ENCODE results near the gene INPPL1. TPM values are rescaled to one million over a fixed set of nuclear protein-coding genes. Genes with fewer than 3 reads are reported as not detected.

INPPL1 gene
- total and polyA plus RNA-seq, 7 donors = 30.0 to 195 (median 77.1) TPM

DNA sequence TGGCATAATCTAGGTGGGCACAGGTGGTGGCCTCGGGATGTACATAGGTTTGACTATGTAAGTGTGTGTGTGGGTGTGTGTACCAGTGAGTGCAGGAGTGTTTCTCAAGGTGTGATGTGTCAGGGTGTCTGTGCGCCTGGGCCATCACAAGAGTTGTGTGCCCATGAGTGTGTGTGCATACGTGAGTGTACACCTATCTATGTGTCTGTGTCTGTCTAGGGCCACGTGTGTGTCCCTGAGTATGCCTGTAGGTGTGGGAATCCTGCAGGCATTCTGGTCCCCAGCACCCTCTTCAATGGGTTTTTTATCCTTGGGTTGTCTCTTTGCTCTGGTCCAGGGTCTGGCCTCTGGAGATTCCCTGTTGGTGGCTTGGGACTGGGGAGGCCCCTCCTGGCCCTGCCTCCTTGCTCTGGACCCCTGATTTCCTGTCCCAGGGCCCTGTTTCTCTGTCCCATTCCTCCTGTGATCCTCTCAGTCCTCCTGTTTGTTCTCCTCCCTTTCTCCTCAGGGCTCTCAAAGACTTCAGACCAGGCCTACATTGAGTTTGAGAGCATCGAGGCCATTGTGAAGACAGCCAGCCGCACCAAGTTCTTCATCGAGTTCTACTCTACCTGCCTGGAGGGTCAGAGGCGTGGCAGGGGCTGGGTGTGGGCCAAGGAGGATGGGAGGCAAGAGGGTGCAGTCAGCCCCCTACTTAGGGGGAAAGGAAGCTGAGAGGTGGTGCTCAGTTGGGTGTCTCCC is 9.4 kb downstream of the INPPL1 start:
- Histone ChIP-seq H3K4me3 (no peak overlapping the region), H3K36me3 (peaks cover 58 to 90% (median 79%) of the 10 kb centered on the region in 4 donors), H3K9me3 (no peaks in the 10 kb centered on the region), H3K4me1 (peaks cover 0 to 40% (median 37%) of the 10 kb centered on the region in 4 donors), H3K27me3 (no peaks in the 10 kb centered on the region), H3K27ac (peak overlapping the region in 1 of 4 donors; percentile 13)
- intact Hi-C loops (cut with DNase I) = loop anchor here (10.0 kb wide), 1 partner anchor 49 kb away; no protein-coding TSS in a partner anchor
- DNase-seq = peak; percentile 52
- 85 to 90% methylated on average over 8 of the region's 8 CpGs for WGBS, 2 donors
- TF ChIP-seq POLR2A (IDR thresholded peaks at IDR 0.05) (no peak), EP300 (IDR thresholded peaks at IDR 0.05) (no peak), POLR2AphosphoS5 (IDR thresholded peaks at IDR 0.05) (no peak)
- TF ChIP-seq, protein P1, sequence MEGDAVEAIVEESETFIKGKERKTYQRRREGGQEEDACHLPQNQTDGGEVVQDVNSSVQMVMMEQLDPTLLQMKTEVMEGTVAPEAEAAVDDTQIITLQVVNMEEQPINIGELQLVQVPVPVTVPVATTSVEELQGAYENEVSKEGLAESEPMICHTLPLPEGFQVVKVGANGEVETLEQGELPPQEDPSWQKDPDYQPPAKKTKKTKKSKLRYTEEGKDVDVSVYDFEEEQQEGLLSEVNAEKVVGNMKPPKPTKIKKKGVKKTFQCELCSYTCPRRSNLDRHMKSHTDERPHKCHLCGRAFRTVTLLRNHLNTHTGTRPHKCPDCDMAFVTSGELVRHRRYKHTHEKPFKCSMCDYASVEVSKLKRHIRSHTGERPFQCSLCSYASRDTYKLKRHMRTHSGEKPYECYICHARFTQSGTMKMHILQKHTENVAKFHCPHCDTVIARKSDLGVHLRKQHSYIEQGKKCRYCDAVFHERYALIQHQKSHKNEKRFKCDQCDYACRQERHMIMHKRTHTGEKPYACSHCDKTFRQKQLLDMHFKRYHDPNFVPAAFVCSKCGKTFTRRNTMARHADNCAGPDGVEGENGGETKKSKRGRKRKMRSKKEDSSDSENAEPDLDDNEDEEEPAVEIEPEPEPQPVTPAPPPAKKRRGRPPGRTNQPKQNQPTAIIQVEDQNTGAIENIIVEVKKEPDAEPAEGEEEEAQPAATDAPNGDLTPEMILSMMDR (IDR thresholded peaks at IDR 0.05) = no peak

DNA sequence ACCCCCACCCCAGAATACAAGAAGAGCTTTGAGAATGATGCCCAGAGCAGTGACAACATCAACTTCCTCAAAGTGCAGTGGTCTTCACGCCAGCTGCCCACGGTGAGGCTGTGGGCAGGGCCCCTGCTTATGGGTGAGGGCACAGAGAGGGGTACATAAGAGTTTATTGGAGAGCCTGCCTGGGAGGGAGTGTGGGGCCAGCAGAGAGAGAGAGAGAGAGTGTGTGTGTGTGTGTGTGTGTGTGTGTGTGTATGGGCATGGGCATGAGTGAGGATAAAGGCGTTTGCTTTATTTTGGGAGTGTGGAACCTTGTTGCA is 9.9 kb downstream of the INPPL1 start:
- H3K27me3 ChIP-seq = no peaks in the 10 kb centered on the region
- peaks cover 0 to 45% (median 42%) of the 10 kb centered on the region in 4 donors for H3K4me1 ChIP-seq
- intact Hi-C loops (cut with DNase I) = loop anchor here (10.0 kb wide), 1 partner anchor 50 kb away; no protein-coding TSS in a partner anchor
- H3K27ac ChIP-seq = peak overlapping the region in 1 of 4 donors; percentile 13
- DNase-seq = peak; percentile 9
- 71 to 83% methylated on average over 3 of the region's 3 CpGs for WGBS, 2 donors
- H3K9me3 ChIP-seq = no peaks in the 10 kb centered on the region
- TF ChIP-seq EP300 (IDR thresholded peaks at IDR 0.05) (no peak), POLR2AphosphoS5 (IDR thresholded peaks at IDR 0.05) (no peak), POLR2A (IDR thresholded peaks at IDR 0.05) (no peak)
- TF ChIP-seq, protein P1 (IDR thresholded peaks at IDR 0.05) = no peak
- no peak overlapping the region for H3K4me3 ChIP-seq
- H3K36me3 ChIP-seq = peaks cover 53 to 85% (median 74%) of the 10 kb centered on the region in 4 donors

DNA sequence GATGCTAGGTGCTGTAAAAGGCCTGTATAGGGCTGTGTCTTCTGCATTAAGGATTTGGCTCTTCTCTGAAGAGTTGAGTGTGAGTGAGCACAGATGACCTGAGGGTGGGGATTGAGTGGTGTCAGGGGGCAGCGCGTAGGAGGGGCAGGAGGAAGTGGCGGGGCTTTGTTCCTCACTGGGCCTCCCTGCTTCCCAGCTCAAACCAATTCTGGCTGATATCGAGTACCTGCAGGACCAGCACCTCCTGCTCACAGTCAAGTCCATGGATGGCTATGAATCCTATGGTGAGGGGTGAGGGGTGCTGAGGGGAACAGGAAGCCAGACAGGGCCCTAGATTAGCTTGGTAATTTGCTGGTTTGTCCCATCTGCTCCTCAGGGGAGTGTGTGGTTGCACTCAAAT is 10.4 kb downstream of the INPPL1 start:
- no peak for TF ChIP-seq POLR2AphosphoS5 (IDR thresholded peaks at IDR 0.05)
- no peak for TF ChIP-seq POLR2A (IDR thresholded peaks at IDR 0.05)
- TF ChIP-seq EP300 (IDR thresholded peaks at IDR 0.05) = no peak
- TF ChIP-seq, protein P1 (IDR thresholded peaks at IDR 0.05) = no peak
- intact Hi-C loops (cut with DNase I) = loop anchor here (5.0 to 10.0 kb wide), 3 partner anchors 50 to 392 kb away; partner anchors contain the start of gene CLPB
- Histone ChIP-seq H3K36me3 (peaks cover 49 to 80% (median 69%) of the 10 kb centered on the region in 4 donors), H3K27ac (peak overlapping the region in 2 of 4 donors; percentile 80 to 81), H3K4me3 (no peak overlapping the region), H3K27me3 (no peaks in the 10 kb centered on the region), H3K4me1 (peaks cover 0 to 50% (median 46%) of the 10 kb centered on the region in 4 donors), H3K9me3 (no peaks in the 10 kb centered on the region)
- WGBS, 2 donors = 94% methylated on average over 4 of the region's 4 CpGs
- DNase-seq = peak; percentile 48

DNA sequence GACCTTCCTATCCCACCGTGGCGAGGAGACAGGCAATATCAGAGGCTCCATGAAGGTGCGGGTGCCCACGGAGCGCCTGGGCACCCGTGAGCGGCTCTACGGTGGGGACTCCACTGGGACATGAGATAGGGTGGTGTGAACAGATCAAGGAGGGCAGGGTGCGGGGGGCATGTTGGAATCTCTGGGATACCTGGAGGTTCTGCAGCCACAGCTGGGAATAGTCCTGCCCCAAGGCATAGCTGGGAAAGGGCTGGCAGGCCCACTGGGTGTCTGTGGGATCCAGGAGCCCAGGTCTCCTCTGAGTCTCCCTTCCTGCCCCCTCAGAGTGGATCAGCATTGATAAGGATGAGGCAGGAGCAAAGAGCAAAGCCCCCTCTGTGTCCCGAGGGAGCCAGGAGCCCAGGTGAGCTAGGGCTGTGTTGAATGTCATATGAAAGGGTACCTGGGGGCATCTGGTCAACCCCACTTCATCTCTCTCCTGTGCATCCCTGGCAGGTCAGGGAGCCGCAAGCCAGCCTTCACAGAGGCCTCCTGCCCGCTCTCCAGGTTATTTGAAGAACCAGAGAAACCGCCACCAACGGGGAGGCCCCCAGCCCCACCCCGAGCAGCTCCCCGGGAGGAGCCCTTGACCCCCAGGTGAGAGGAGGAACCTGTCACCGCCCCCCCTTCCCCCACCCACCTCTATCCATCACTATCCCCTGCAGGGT is 10.9 kb downstream of the INPPL1 start:
- Histone ChIP-seq H3K4me3 (no peak overlapping the region), H3K9me3 (no peaks in the 10 kb centered on the region), H3K4me1 (peaks cover 0 to 55% (median 52%) of the 10 kb centered on the region in 4 donors), H3K27ac (peak overlapping the region; percentile 38 to 81 (median 69)), H3K27me3 (peaks cover 0 to 3% (median 0%) of the 10 kb centered on the region in 3 donors), H3K36me3 (peaks cover 43 to 74% (median 63%) of the 10 kb centered on the region in 4 donors)
- WGBS, 2 donors = 89 to 92% methylated on average over 17 of the region's 17 CpGs
- TF ChIP-seq EP300 (IDR thresholded peaks at IDR 0.05) (no peak), POLR2A (IDR thresholded peaks at IDR 0.05) (no peak), POLR2AphosphoS5 (IDR thresholded peaks at IDR 0.05) (no peak)
- TF ChIP-seq, protein P1 (IDR thresholded peaks at IDR 0.05) = no peak
- intact Hi-C loops (cut with DNase I) = loop anchor here (5.0 to 10.0 kb wide), 3 partner anchors 51 to 392 kb away; partner anchors contain the start of gene CLPB
- peak; percentile 53 for DNase-seq

Measured in sigmoid colon (tissue), 7 donors.